Hindlimb muscle (tissue), 1 donor: ENCODE data around the gene NADSYN1. TPM values are rescaled to one million over a fixed set of nuclear protein-coding genes. Genes with fewer than 3 reads are reported as not detected.
"Not testable (repeated sequence)": the region's sequence is repeated elsewhere in the genome, so short reads cannot be mapped to it uniquely, and the experiment has no call there.

Source experiments
- DNase-seq: peaks from one replicate; pipeline ENCODE4 v3.0.0-alpha.2; 2013
- polyA plus RNA-seq: library from polyadenylated mRNA; unstranded; fragments of 120-200 nt; gene quantifications from one replicate; pipeline ENCODE4 v1.2.1, GENCODE V29; 2013; ENCODE audit not compliant: insufficient read length

Gene NADSYN1
- polyA plus RNA-seq, 1 donor = 26.4 TPM

- no peak for DNase-seq
Observed at GRCh38 chr11:71527576-71528210, 74.7 kb downstream of the NADSYN1 start.

- no peak for DNase-seq
Observed at GRCh38 chr11:71530602-71531001, 77.6 kb downstream of the NADSYN1 start.

- no peak for DNase-seq
Observed at GRCh38 chr11:71532036-71532610, 79.1 kb downstream of the NADSYN1 start.

GRCh38 chr11:71534711-71535608 is 82.0 kb downstream of the NADSYN1 start:
- not testable (repeated sequence) for DNase-seq

GRCh38 chr11:71535825-71536224 is 82.8 kb downstream of the NADSYN1 start:
- no peak for DNase-seq

GRCh38 chr11:71537537-71537936 is 84.5 kb downstream of the NADSYN1 start:
- DNase-seq = no peak

GRCh38 chr11:71537977-71538665 is 85.1 kb downstream of the NADSYN1 start, which contains the start of gene KRTAP5-8:
Gene KRTAP5-8 (plus strand): TSS chr11:71538025. CDS start chr11:71538056, 31 bp downstream.
- not testable (repeated sequence) for DNase-seq

GRCh38 chr11:71538666-71538990 is 85.6 kb downstream of the NADSYN1 start:
- DNase-seq = no peak

- DNase-seq = no peak
Observed at GRCh38 chr11:71539017-71539416, 86.0 kb downstream of the NADSYN1 start.

GRCh38 chr11:71539971-71540370 is 87.0 kb downstream of the NADSYN1 start:
- DNase-seq = not testable (repeated sequence)

- DNase-seq = not testable (repeated sequence)
Observed at GRCh38 chr11:71540521-71541304, 87.7 kb downstream of the NADSYN1 start.

GRCh38 chr11:71542382-71542781 is 89.4 kb downstream of the NADSYN1 start:
- no peak for DNase-seq

GRCh38 chr11:71542879-71543777 is 90.1 kb downstream of the NADSYN1 start:
- no peak for DNase-seq

- DNase-seq = no peak
Observed at GRCh38 chr11:71543866-71544265, 90.9 kb downstream of the NADSYN1 start.

GRCh38 chr11:71544525-71545214 is 91.7 kb downstream of the NADSYN1 start:
- no peak for DNase-seq

GRCh38 chr11:71545405-71545966 is 92.5 kb downstream of the NADSYN1 start:
- DNase-seq = no peak

GRCh38 chr11:71548120-71548519 is 95.1 kb downstream of the NADSYN1 start, which contains the start of gene KRTAP5-9:
Gene KRTAP5-9 (plus strand): TSS chr11:71548420. CDS start chr11:71548658, 238 bp downstream.
- DNase-seq = no peak

GRCh38 chr11:71548716-71549151 is 95.7 kb downstream of the NADSYN1 start:
- no peak for DNase-seq
